Measurements from ENCODE around the gene CD70.
"Not testable (repeated sequence)": the region's sequence is repeated elsewhere in the genome, so short reads cannot be mapped to it uniquely, and the experiment has no call there.

- TF ChIP-seq CTCF, POLR2A (IDR thresholded peaks at IDR 0.05): not testable (repeated sequence)
Observed at GRCh38 chr19:6582515-6583484, 8.2 kb downstream of the CD70 start.

Data from heart left ventricle (tissue), 13 donors.